HEK293T (cell line): ENCODE measurements around the gene SUPT3H.
A peak's percentile ranks its signal among the peaks of the same experiment; 100 is the strongest.

Source experiments
- CTCF ChIA-PET: fragments of 350-600 bp; formaldehyde crosslinking; extraction: SDS; loops from one replicate; lab custom pipeline; 2021; ENCODE audit warnings: antibody characterized with exemption, inconsistent platforms; lab: Yijun Ruan, JAX
- POLR2A ChIA-PET: fragments of 350-600 bp; formaldehyde crosslinking; extraction: SDS; loops from one replicate; lab custom pipeline; 2020; ENCODE audit warnings: antibody characterized with exemption, inconsistent platforms; lab: Yijun Ruan, JAX
- DNase-seq: peaks from one replicate; pipeline ENCODE4 v3.0.0; 2012; ENCODE audit warnings: mixed read lengths; ENCODE audit errors: extremely low spot score
- ARNT ChIP-seq: fragments of 450-650 bp; IDR thresholded peaks from 2 replicates; pipeline ENCODE4 v1.6.1; 2017; ENCODE audit warnings: mild to moderate bottlenecking
- BHLHE40 ChIP-seq: fragments of 450-650 bp; IDR thresholded peaks from 2 replicates; pipeline ENCODE4 v1.6.1; 2016; ENCODE audit warnings: mild to moderate bottlenecking, moderate library complexity, borderline replicate concordance
- CTBP1 ChIP-seq: fragments of 450-650 bp; IDR thresholded peaks from 2 replicates; pipeline ENCODE4 v1.6.1; 2016; ENCODE audit warnings: borderline replicate concordance
- ELF4 ChIP-seq: fragments of 450-650 bp; IDR thresholded peaks from 2 replicates; pipeline ENCODE4 v1.6.1; 2017; ENCODE audit warnings: antibody characterized with exemption
- FOXA1 ChIP-seq: fragments of 450-650 bp; IDR thresholded peaks from 2 replicates; pipeline ENCODE4 v1.6.1; 2016; ENCODE audit warnings: mild to moderate bottlenecking
- FOXK2 ChIP-seq: fragments of 450-650 bp; IDR thresholded peaks from 2 replicates; pipeline ENCODE4 v1.6.1; 2016; ENCODE audit warnings: mild to moderate bottlenecking
- FOXM1 ChIP-seq: fragments of 450-650 bp; IDR thresholded peaks from 2 replicates; pipeline ENCODE4 v1.6.1; 2017; ENCODE audit warnings: mild to moderate bottlenecking, borderline replicate concordance
- HDGF ChIP-seq: fragments of 450-650 bp; IDR thresholded peaks from 2 replicates; pipeline ENCODE4 v1.6.1; 2017; ENCODE audit warnings: antibody characterized with exemption, borderline replicate concordance
- L3MBTL2 ChIP-seq: fragments of 450-650 bp; conservative IDR thresholded peaks from 2 replicates; pipeline ENCODE4 v1.6.1; 2016; ENCODE audit warnings: mild to moderate bottlenecking
- LEF1 ChIP-seq: fragments of 450-650 bp; IDR thresholded peaks from 2 replicates; pipeline ENCODE4 v1.6.1; 2017; ENCODE audit warnings: mild to moderate bottlenecking, borderline replicate concordance
- NFRKB ChIP-seq: fragments of 450-650 bp; IDR thresholded peaks from 2 replicates; pipeline ENCODE4 v1.6.1; 2016; ENCODE audit warnings: mild to moderate bottlenecking, moderate library complexity
- PKNOX1 ChIP-seq: fragments of 450-650 bp; IDR thresholded peaks from 2 replicates; pipeline ENCODE4 v1.6.1; 2016
- SP1 ChIP-seq: fragments of 450-650 bp; IDR thresholded peaks from 2 replicates; pipeline ENCODE4 v1.6.1; 2017
- SUZ12 ChIP-seq: fragments of 450-650 bp; IDR thresholded peaks from 2 replicates; pipeline ENCODE4 v1.6.1; 2016; ENCODE audit warnings: mild to moderate bottlenecking
- TARDBP ChIP-seq: fragments of 450-650 bp; IDR thresholded peaks from 2 replicates; pipeline ENCODE4 v1.6.1; 2016
- ZNF384 ChIP-seq: fragments of 450-650 bp; IDR thresholded peaks from 2 replicates; pipeline ENCODE4 v1.6.1; 2016

Gene SUPT3H

GRCh38 chr6:44925100-44925739 is 452.5 kb downstream of the SUPT3H start:
- POLR2A ChIA-PET: interaction anchor here (0.8 kb wide), 1 partner anchor 9 kb away, joined by 3 read pairs; no protein-coding TSS in a partner anchor

DNA sequence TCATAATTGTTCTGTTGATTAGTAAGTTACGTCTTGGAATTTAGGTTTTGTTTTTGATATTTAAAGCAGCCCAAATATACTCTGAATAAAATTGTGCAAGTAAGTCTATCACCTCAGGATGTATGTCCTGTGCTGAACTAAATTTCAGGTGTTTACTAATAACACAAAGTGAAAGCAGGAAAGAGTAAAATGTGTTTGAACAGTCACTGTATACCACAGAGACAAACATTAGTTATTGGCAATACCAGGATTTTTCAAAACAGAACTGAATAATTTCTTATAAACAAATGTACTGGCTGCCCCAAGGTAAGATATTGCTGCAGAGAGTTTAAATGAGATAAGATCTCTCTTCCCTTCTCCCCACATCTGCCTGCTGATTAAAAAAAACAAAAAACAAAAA is 454.3 kb downstream of the SUPT3H start:
- no peak for DNase-seq
- CTCF ChIA-PET: no interaction called here
- POLR2A ChIA-PET: no interaction called here
- TF ChIP-seq CTBP1 (no peak), BHLHE40 (no peak), PKNOX1 (no peak)

More at GRCh38 chr6:44925100-44925739, 452.5 kb downstream of the SUPT3H start:
- peak; percentile 51 for DNase-seq
- CTCF ChIA-PET: no interaction called here
- TF ChIP-seq ZNF384 (no peak), ARNT (peak; percentile 83), HDGF (no peak)

DNA sequence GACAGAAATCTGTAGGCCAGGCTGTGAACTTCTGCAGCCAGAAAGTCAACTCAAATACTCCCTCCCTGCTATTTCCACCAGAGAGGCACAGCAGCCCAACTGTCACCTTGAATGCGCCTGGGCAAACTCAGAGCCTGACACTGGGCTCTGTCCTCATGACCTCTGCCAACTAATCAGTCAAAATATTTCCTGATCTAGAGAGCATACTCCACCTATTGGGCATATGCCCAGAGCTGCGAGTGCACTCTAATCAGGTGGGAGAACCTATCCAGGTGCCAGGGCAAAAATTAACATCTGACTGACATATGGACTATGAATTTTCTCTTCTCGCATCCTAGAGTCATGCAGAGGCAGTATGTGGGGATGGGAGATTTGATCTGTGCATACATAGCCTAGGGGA is 455.9 kb downstream of the SUPT3H start:
- CTCF ChIA-PET: no interaction called here
- POLR2A ChIA-PET: no interaction called here
- DNase-seq: no peak
- no peak for TF ChIP-seq HDGF
- TF ChIP-seq NFRKB: no peak
- no peak for TF ChIP-seq FOXA1
- no peak for TF ChIP-seq FOXM1
- no peak for TF ChIP-seq ARNT
- TF ChIP-seq ZNF384: no peak
- no peak for TF ChIP-seq PKNOX1
- TF ChIP-seq FOXK2: no peak
- no peak for TF ChIP-seq L3MBTL2
- TF ChIP-seq BHLHE40: no peak
- no peak for TF ChIP-seq SP1
- TF ChIP-seq CTBP1: no peak
- TF ChIP-seq TARDBP: no peak
- no peak for TF ChIP-seq LEF1
- no peak for TF ChIP-seq SUZ12
- no peak for TF ChIP-seq ELF4

GRCh38 chr6:44920952-44921491 is 456.7 kb downstream of the SUPT3H start:
- ChIA-PET POLR2A (no interaction called here), CTCF (no interaction called here)
- TF ChIP-seq SP1: no peak
- no peak for TF ChIP-seq ZNF384
- TF ChIP-seq SUZ12: no peak
- TF ChIP-seq HDGF: no peak
- no peak for TF ChIP-seq FOXK2
- TF ChIP-seq ELF4: no peak
- DNase-seq: no peak

GRCh38 chr6:44918671-44919296 is 458.9 kb downstream of the SUPT3H start:
- no peak for DNase-seq
- ChIA-PET POLR2A (no interaction called here), CTCF (interaction anchor here (0.6 kb wide), 1 partner anchor 149 kb away, joined by 7 read pairs; no protein-coding TSS in a partner anchor)
- TF ChIP-seq FOXM1 (no peak), ELF4 (no peak), SP1 (no peak), SUZ12 (no peak), ARNT (no peak), L3MBTL2 (no peak), CTBP1 (no peak), NFRKB (no peak), BHLHE40 (no peak), LEF1 (no peak), FOXA1 (no peak)

- TF ChIP-seq PKNOX1 (peak; percentile 8; the same call in 1 of the 2 replicates), SP1 (no peak)
- ChIA-PET CTCF (no interaction called here), POLR2A (no interaction called here)
- no peak for DNase-seq
Observed at GRCh38 chr6:44917430-44917829, 460.3 kb downstream of the SUPT3H start.

GRCh38 chr6:44915111-44915510 is 462.6 kb downstream of the SUPT3H start:
- ChIA-PET POLR2A (no interaction called here), CTCF (interaction anchor here (0.6 kb wide), 1 partner anchor 258 kb away, joined by 3 read pairs; no protein-coding TSS in a partner anchor)
- no peak for DNase-seq
- TF ChIP-seq FOXK2 (no peak), FOXM1 (no peak), PKNOX1 (no peak), NFRKB (no peak), ZNF384 (no peak), HDGF (no peak), TARDBP (no peak), SUZ12 (no peak), L3MBTL2 (no peak), BHLHE40 (no peak), ARNT (no peak), SP1 (no peak), ELF4 (no peak)
